ENCODE data around the gene LMNB1.
A peak's percentile ranks its signal among the peaks of the same experiment; 100 is the strongest.
"Not testable (repeated sequence)": the region's sequence is repeated elsewhere in the genome, so short reads cannot be mapped to it uniquely, and the experiment has no call there.

LMNB1 gene

DNA sequence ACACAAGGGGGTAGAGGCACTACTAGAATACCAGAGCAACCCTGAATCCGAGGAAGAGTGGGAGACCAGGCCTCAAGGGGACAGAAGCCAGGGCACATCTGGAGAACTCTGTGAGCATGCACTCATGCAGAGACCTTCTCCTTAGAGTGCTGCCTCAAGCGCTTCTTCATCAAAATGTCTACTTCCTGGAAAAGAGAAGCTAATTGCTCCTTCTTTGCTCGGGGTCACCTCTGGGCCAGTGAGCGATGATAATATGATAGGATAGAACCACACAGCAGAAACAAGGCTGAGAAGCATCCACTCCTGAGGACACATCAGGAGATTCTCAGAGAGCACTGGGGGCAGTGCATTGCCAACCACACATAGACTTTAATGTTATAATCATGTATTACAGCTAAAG lies 23.7 kb upstream of the LMNB1 start:
- Histone ChIP-seq H3K36me3 (ENCODE audit: control insufficient read depth, insufficient read depth, low read length) (no peaks in the 10 kb centered on the region), H3K4me1 (ENCODE audit: control insufficient read depth, insufficient read depth, low read length, poor library complexity, severe bottlenecking) (peaks cover 2% of the 10 kb centered on the region), H3K4me3 (ENCODE audit: extremely low read depth, insufficient read depth, low read length, poor library complexity, severe bottlenecking) (no peak overlapping the region), H3K27ac (ENCODE audit: low read depth, low read length, severe bottlenecking) (no peak overlapping the region), H3K9me3 (ENCODE audit: control insufficient read depth, low read length) (no peaks in the 10 kb centered on the region)
- 84 to 93% methylated on average over 2 of the region's 4 CpGs for WGBS, 2 experiments (ENCODE audit: insufficient coverage in 2 of 2)

DNA sequence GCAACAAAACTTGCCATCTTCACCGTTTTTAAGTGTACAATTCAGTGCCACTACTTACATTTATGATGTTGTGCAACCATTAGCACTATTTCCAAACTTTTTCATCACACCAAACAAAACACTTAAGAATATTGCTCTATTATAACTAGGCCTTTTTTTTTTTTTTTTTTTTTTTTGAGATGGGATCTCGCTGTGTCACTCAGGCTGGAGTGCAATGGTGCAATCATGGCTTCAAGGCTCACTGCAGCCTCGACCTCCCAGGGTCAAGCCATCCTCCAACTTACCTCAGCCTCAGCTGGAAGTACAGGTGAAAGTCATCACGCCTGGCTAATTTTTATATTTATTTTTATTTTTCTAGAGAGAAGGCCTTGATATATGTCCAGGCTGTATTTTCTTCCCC lies 22.3 kb upstream of the LMNB1 start:
- Histone ChIP-seq H3K4me3 (ENCODE audit: extremely low read depth, insufficient read depth, low read length, poor library complexity, severe bottlenecking) (no peak overlapping the region), H3K9me3 (ENCODE audit: control insufficient read depth, low read length) (no peaks in the 10 kb centered on the region), H3K4me1 (ENCODE audit: control insufficient read depth, insufficient read depth, low read length, poor library complexity, severe bottlenecking) (peaks cover 7% of the 10 kb centered on the region), H3K27ac (ENCODE audit: low read depth, low read length, severe bottlenecking) (no peak overlapping the region), H3K36me3 (ENCODE audit: control insufficient read depth, insufficient read depth, low read length) (no peaks in the 10 kb centered on the region)
- WGBS, 2 experiments (ENCODE audit: insufficient coverage in 2 of 2): 100% methylated on average over 2 of the region's 4 CpGs; no CpG with 5 or more reads in 1 of the 2 experiments

DNA sequence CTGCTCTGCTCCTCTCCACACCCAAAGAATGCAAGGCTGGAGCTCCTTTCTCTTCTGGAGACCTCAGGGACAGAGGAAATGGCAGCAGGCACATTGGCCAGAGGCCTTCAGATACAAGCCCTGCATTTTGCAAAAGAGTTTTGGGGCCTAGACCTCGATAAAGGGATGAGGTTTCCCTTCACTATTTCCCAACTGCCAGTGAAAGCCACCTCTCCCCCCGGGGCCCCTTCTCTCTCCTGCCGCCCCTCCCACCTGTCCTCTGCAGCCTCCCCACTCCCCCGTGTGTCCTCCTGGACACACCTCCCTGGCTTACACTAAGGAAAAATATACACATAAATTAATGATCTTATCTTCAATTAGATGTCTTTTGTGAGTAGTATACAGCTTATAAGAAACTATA lies 21.3 kb upstream of the LMNB1 start:
- 78 to 100% methylated on average over 3 of the region's 4 CpGs for WGBS, 2 experiments (ENCODE audit: insufficient coverage in 2 of 2)
- Histone ChIP-seq H3K4me1 (ENCODE audit: control insufficient read depth, insufficient read depth, low read length, poor library complexity, severe bottlenecking) (peaks cover 7% of the 10 kb centered on the region), H3K27ac (ENCODE audit: low read depth, low read length, severe bottlenecking) (no peak overlapping the region), H3K9me3 (ENCODE audit: control insufficient read depth, low read length) (no peaks in the 10 kb centered on the region), H3K36me3 (ENCODE audit: control insufficient read depth, insufficient read depth, low read length) (no peaks in the 10 kb centered on the region), H3K4me3 (ENCODE audit: extremely low read depth, insufficient read depth, low read length, poor library complexity, severe bottlenecking) (no peak overlapping the region)

DNA sequence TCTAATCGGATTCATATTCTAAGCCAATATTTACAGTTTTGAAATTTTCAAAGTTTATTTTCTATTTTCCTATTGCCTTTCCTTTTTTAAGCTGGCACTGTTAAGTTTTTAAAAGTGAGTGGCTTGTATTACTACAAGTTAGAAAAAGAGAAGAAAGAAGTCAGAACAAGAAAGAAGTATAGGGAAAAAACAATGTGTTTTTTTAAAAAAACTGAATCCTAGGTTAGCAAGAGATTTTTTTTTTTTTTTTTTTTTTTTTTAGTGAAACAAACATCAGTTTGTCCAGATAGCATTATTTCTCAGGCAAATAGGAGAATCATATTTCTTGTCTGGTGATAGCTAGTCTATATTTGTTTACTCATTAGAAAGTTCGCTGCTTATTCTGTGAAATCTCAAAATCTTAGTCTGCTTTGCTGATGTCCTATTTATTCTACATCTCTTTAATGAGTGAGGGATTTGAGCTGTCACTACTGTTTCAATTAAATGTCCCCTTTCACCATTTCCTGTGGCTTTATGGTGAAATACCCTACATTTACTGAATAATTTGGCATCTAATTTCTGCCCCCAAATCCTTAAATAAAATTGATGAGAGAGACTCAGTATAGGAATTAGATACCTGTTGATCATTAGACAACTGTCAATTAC lies 19.1 kb upstream of the LMNB1 start:
- Histone ChIP-seq H3K36me3 (ENCODE audit: control insufficient read depth, insufficient read depth, low read length) (no peaks in the 10 kb centered on the region), H3K9me3 (ENCODE audit: control insufficient read depth, low read length) (no peaks in the 10 kb centered on the region), H3K27ac (ENCODE audit: low read depth, low read length, severe bottlenecking) (no peak overlapping the region), H3K4me3 (ENCODE audit: extremely low read depth, insufficient read depth, low read length, poor library complexity, severe bottlenecking) (no peak overlapping the region), H3K4me1 (ENCODE audit: control insufficient read depth, insufficient read depth, low read length, poor library complexity, severe bottlenecking) (peaks cover 7% of the 10 kb centered on the region)
- WGBS, 2 experiments (ENCODE audit: insufficient coverage in 2 of 2): no CpG with 5 or more reads among the region's 2 CpGs

DNA sequence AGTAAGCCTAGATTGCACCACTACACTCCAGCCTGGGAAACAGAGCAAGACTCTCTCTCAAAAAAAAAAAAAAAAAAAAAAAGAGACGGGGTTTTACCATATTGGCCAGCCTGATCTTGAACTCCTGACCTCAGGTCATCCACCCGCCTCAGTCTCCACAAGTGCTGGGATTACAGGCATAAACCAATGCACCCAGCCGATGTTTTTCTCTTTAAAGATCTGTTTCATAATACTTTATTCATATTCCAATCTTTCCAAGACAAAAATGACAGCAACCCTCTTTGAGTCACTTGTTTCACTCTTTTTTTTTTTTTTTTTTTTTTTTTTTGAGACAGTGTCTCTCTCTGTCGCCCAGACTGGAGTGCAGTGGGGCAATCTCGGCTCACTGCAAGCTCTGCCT lies 13.6 kb upstream of the LMNB1 start:
- Histone ChIP-seq H3K27ac (ENCODE audit: low read depth, low read length, severe bottlenecking) (no peak overlapping the region), H3K4me3 (ENCODE audit: extremely low read depth, insufficient read depth, low read length, poor library complexity, severe bottlenecking) (no peak overlapping the region), H3K36me3 (ENCODE audit: control insufficient read depth, insufficient read depth, low read length) (no peaks in the 10 kb centered on the region), H3K4me1 (ENCODE audit: control insufficient read depth, insufficient read depth, low read length, poor library complexity, severe bottlenecking) (peaks cover 3% of the 10 kb centered on the region), H3K9me3 (ENCODE audit: control insufficient read depth, low read length) (no peaks in the 10 kb centered on the region)
- WGBS, 2 experiments (ENCODE audit: insufficient coverage in 2 of 2): 91 to 100% methylated on average over 2 to 3 of the region's 5 CpGs

DNA sequence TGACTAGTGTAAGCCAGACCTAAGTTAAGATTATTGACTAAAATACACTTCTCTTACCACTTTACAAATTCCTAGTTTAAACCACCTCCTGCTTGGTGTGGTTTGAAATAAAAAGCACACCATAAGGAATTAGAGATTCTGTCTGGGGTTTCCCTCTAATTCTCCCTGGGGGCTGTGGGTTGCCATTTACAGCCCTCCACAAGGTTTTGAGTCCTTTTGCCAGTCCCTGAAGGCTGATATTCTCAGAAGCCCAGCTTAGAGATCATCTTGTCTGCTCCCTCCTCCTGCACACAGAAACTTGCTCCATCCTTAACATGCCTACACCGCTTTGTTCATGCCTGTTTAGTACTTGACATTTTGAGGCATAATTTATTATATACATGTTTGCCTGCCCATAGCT lies 7.2 kb upstream of the LMNB1 start:
- Histone ChIP-seq H3K4me1 (ENCODE audit: control insufficient read depth, insufficient read depth, low read length, poor library complexity, severe bottlenecking) (no peaks in the 10 kb centered on the region), H3K36me3 (ENCODE audit: control insufficient read depth, insufficient read depth, low read length) (no peaks in the 10 kb centered on the region), H3K9me3 (ENCODE audit: control insufficient read depth, low read length) (no peaks in the 10 kb centered on the region), H3K4me3 (ENCODE audit: extremely low read depth, insufficient read depth, low read length, poor library complexity, severe bottlenecking) (no peak overlapping the region), H3K27ac (ENCODE audit: low read depth, low read length, severe bottlenecking) (no peak overlapping the region)
- no CpG with 5 or more reads among the region's 1 CpG for WGBS, 2 experiments (ENCODE audit: insufficient coverage in 2 of 2)

DNA sequence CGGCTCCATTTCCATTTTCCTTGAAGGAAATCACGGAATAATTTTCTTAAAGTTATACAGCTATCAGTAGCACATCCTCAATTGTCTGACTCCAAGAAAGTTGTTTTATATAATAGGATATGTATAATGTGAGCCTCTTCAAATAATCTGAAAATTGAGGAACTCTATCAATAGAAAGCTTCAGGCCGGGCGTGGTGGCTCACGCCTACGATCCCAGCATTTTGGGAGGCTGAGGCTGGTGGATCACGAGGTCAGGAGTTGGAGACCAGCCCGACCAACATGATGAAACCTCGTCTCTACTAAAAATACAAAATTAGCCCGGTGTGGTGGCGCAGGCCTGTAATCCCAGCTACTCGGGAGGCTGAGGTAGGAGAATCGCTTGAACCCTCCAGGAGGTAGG lies 3.4 kb upstream of the LMNB1 start:
- not testable (repeated sequence) for H3K36me3 ChIP-seq (ENCODE audit: control insufficient read depth, insufficient read depth, low read length); H3K27ac ChIP-seq (ENCODE audit: low read depth, low read length, severe bottlenecking); H3K9me3 ChIP-seq (ENCODE audit: control insufficient read depth, low read length); H3K4me1 ChIP-seq (ENCODE audit: control insufficient read depth, insufficient read depth, low read length, poor library complexity, severe bottlenecking); H3K4me3 ChIP-seq (ENCODE audit: extremely low read depth, insufficient read depth, low read length, poor library complexity, severe bottlenecking)
- WGBS, 2 experiments (ENCODE audit: insufficient coverage in 2 of 2): 94 to 99% methylated on average over 7 to 8 of the region's 13 CpGs

DNA sequence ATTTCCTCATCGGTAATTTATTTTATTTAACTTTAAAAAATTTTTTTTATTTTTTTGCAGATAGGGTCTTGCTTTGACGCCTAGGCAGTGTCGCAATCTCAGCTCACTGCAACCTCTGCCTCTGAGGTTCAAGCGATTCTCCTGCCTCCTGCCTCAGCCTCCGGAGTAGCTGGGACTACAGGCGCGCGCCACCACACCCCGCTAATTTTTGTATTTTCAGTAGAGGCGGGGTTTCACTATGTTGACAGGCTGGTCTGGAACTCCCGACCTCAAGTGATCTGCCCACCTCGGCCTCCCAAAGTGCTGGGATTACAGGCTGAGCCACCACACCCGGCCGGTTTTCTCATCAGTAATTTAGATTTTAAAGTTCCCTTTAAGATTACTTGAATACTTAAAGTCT lies 2.3 kb upstream of the LMNB1 start:
- H3K36me3 ChIP-seq (ENCODE audit: control insufficient read depth, insufficient read depth, low read length); H3K4me1 ChIP-seq (ENCODE audit: control insufficient read depth, insufficient read depth, low read length, poor library complexity, severe bottlenecking): not testable (repeated sequence)
- 94 to 95% methylated on average over 9 to 11 of the region's 14 CpGs for WGBS, 2 experiments (ENCODE audit: insufficient coverage in 2 of 2)

DNA sequence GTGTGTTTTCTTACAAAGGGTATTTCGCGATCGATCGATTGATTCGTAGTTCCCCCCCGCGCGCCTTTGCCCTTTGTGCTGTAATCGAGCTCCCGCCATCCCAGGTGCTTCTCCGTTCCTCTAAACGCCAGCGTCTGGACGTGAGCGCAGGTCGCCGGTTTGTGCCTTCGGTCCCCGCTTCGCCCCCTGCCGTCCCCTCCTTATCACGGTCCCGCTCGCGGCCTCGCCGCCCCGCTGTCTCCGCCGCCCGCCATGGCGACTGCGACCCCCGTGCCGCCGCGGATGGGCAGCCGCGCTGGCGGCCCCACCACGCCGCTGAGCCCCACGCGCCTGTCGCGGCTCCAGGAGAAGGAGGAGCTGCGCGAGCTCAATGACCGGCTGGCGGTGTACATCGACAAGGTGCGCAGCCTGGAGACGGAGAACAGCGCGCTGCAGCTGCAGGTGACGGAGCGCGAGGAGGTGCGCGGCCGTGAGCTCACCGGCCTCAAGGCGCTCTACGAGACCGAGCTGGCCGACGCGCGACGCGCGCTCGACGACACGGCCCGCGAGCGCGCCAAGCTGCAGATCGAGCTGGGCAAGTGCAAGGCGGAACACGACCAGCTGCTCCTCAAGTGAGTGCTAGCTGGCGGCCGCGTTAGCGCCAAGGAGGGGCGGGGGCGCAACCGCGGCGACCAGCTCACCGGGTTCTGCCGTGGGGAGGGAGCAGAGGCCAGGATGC lies 480 bp downstream of the LMNB1 start:
- Histone ChIP-seq H3K4me3 (ENCODE audit: extremely low read depth, insufficient read depth, low read length, poor library complexity, severe bottlenecking) (peak overlapping the region; percentile 92), H3K4me1 (ENCODE audit: control insufficient read depth, insufficient read depth, low read length, poor library complexity, severe bottlenecking) (no peaks in the 10 kb centered on the region), H3K9me3 (ENCODE audit: control insufficient read depth, low read length) (peaks cover 4% of the 10 kb centered on the region), H3K27ac (ENCODE audit: low read depth, low read length, severe bottlenecking) (peak overlapping the region; percentile 96), H3K36me3 (ENCODE audit: control insufficient read depth, insufficient read depth, low read length) (peaks cover 17% of the 10 kb centered on the region)
- 0 to 1% methylated on average over 69 to 80 of the region's 93 CpGs for WGBS, 2 experiments (ENCODE audit: insufficient coverage in 2 of 2)

More for the DNA sequence above, 2.3 kb upstream of the LMNB1 start:
- H3K27ac ChIP-seq (ENCODE audit: low read depth, low read length, severe bottlenecking); H3K4me3 ChIP-seq (ENCODE audit: extremely low read depth, insufficient read depth, low read length, poor library complexity, severe bottlenecking); H3K9me3 ChIP-seq (ENCODE audit: control insufficient read depth, low read length): not testable (repeated sequence)

DNA sequence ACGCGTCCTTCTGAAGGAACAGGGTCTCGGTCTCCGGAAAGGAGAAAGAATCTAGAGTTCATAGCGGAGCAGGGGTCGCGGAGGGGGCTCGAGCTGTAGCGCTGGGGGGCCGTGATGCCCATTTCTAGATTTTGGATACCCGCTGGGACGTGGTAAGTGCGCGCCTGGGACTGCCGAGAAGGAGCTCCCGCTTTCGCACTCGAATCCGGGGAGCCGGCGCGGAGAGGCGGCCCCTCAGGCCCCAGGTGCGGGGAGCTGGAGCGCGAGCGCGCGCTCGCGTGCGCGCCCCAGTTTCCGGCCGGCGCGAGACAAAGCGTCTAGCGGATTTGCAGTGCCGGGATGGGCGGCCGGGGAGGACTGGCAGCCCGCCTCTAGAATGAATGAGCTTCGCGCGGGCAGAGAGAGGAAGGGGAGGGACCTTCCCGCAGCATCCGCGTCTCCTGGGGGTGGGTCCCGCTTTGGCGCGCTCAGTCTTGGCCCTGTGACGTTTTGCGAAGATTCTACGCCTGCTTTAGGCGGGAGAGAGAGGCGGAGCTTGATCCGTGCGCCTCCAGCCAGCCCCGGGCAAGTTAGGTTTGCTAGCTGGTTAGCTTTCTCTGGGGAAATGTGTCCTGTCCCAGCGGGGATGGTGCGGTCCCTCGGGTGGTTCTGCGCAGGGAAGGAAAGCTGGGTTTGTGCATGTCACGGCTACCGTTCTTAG lies 1.2 kb downstream of the LMNB1 start:
- Histone ChIP-seq H3K36me3 (ENCODE audit: control insufficient read depth, insufficient read depth, low read length) (peaks cover 24% of the 10 kb centered on the region), H3K4me3 (ENCODE audit: extremely low read depth, insufficient read depth, low read length, poor library complexity, severe bottlenecking) (peak overlapping the region; percentile 92), H3K4me1 (ENCODE audit: control insufficient read depth, insufficient read depth, low read length, poor library complexity, severe bottlenecking) (no peaks in the 10 kb centered on the region), H3K27ac (ENCODE audit: low read depth, low read length, severe bottlenecking) (peak overlapping the region; percentile 96), H3K9me3 (ENCODE audit: control insufficient read depth, low read length) (peaks cover 4% of the 10 kb centered on the region)
- 0 to 1% methylated on average over 37 to 64 of the region's 66 CpGs for WGBS, 2 experiments (ENCODE audit: insufficient coverage in 2 of 2)

Measured in mesodermal cell (in vitro differentiated cells).